Purkinje cell (primary cell): ENCODE measurements around the gene TTC31. TPM values are rescaled to one million over a fixed set of nuclear protein-coding genes. Genes with fewer than 3 reads are reported as not detected.

Source experiments
- polyA plus RNA-seq: library from polyadenylated mRNA; unstranded; fragments of >200 nt; fragmentation: Nextera tagmentation; gene quantifications from 2 replicates; pipeline ENCODE4 v1.2.1, GENCODE V29; 2014

Gene TTC31
- polyA plus RNA-seq, result 0.66 and 0.83 TPM in 2 replicates

DNA sequence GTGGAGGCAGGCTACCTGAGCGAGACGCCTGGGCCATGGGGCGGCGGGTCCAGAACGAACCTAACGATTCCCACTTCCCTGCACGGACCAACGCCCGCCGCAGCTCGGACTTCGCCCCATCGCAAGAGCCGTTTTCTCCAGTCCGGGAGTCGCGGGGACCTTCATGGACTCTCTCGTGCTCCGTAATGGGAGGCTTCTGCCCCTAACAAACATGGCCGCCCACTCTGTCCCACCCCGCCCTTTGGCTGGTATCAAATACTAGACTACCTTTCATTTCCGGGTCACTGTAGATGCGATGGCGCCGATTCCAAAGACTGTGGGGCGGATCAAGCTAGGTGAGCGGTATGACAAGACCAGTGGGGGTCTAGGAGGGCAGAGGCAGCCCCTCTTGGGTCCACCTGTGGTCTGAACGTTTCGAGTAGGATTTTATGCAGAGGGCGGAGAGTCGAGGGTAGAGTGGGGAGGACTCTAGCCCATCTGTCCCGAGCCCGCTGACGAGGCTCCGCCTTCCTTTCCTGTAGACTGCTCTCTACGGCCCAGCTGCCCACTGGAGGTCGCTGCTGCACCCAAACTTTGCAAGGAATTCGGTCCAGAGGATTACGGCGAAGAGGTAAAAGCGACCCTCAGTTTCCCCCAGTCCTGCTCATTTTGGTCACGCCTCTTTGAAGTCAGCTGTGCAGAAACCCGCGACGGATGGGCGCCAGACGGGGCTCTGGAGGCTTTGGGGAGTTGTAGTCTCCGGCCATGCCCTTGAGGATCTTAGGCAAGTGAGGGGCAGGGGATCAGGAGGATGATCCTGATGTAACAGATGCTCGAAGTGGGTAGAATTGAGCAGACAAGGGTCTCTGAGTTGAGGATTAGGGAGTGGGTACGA is at the start of gene TTC31, which contains the start of gene CCDC142:
TTC31 (plus strand) TSS at position 281 of the 874 bp plus-strand sequence; CDS start at position 296, 15 bp downstream.
CCDC142 (minus strand) TSS at position 198 of the 874 bp plus-strand sequence; CDS start at position 37, 161 bp downstream.

GRCh38 chr2:74441690-74442482 is 41.0 kb upstream of the TTC31 start, which contains the start of gene RTKN:
RTKN (minus strand) TSS chr2:74441937; CDS start chr2:74441816, 121 bp downstream.

DNA sequence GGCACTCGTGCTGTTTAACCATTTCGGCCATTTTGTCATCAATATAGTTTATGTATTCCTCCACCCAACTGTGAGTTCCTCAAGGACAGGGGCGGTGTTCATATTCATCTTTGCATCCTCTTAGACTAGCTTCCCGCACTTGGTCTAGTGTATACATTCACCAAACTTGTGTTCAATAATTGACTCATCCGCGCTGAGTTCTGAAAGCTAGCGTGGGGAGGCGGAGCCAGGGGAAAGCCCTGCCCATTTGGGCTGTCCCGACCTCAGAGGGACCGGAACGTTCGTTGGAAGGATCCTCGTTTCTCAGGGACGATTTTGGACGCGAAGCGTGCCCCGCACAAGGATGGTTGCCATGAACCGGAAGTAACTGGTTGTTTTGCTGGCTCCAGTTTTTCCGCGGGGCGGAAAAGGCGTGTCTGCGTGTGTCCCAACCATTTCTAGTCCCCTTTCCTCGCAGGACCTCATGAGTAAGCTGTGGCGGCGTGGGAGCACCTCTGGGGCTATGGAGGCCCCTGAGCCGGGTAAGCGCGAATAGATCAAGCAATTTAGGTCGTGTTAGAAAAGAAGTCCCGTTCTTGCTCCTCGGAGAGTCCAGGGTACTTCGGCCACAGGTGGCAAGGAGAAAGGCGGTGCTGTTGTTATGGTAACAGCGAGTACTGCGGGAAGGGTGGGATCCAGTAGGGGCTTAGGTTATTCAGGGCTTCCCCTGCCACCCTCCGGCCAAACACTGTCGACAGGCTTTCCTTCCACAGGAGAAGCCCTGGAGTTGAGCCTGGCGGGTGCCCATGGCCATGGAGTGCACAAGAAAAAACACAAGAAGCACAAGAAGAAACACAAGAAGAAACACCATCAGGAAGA is 28.0 kb upstream of the TTC31 start, which contains the start of gene INO80B:
INO80B (plus strand) TSS at position 434 of the 858 bp plus-strand sequence; CDS start at position 464, 30 bp downstream.

DNA sequence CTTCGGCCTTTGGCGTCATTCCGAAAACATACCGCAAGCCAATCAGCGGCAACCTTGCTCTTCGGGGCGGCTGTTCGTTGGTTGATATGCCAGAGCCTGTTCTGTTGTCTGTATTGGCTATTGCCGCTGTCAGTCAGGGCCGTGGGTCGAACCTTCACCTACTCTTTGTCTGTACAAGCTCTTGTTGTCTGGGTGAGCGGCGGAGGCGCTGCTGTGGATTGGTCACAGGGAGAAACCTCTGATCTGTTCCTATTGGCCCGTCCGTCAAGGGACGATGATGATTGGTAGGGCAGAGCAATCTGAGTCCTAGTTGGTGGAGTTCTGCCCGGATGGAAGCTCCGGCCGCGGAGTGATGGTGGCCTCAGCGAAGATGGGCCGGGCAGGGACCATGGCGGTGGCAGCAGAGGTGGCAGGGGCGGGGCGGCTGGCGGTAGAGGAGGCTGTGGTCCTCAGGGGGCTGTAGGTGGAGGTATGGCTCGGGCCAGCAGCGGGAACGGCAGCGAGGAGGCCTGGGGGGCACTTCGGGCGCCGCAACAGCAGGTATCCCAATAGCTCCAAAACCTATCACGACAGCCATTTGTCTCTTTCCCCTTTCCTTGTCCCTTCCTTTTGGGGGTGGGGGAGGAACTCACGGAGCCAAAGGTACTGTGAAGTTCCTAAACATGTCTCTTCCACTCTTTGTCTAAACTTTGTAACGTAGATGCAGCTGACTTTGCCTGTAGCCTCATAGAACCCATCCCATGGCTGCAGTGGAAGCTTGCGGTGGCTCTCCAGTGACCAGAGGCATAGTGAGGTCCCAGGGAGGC is 24.5 kb upstream of the TTC31 start, which contains the start of gene WBP1:
WBP1 (plus strand) TSS at position 307 of the 806 bp plus-strand sequence; CDS start at position 472, 165 bp downstream.

GRCh38 chr2:74472086-74472944 is 10.6 kb upstream of the TTC31 start, which contains the start of gene MRPL53:
MRPL53 (minus strand) TSS chr2:74472680; CDS start chr2:74472660, 20 bp downstream.

DNA sequence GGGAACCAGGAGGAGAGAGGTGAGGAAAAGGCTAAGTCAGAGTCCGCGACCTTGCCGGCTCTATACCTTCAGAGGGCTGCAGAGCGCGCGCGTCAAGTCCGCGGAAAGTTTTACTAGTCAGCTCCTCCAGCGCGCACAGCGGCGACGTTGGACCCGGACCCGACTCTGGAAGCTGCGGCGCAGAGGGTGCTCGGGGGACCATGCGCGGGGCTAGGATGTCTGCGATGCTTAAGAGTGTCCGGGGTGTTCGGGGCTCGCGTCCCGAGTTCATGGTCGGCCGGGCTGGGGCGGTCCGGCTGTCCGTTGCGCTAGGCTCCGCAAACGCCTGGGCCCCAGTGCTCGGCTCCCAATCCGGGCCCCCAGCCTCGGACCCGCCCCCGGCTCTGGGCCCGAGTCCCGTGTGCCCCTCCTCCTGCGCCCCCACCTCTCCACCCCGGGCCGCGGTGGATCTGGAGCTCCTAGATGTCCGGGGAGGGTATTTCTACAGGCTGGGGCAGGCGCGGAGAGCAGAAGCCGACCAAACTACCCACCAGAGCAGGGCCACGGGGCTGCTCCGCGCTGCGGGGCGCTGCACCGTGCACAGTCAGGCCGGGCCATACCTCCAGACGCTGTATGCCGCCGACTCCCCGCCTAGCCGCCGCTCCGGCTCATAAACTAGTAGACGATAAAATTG is 16.5 kb downstream of the TTC31 start, which contains the start of gene LBX2:
LBX2 (minus strand) TSS at position 337 of the 673 bp plus-strand sequence; CDS start at position 271, 66 bp downstream.

GRCh38 chr2:74507145-74507925 is 24.5 kb downstream of the TTC31 start, which contains the start of gene PCGF1:
PCGF1 (minus strand) TSS chr2:74507695; CDS start chr2:74507668, 27 bp downstream.

GRCh38 chr2:74514368-74515270 is 31.7 kb downstream of the TTC31 start, which contains the start of gene TLX2:
TLX2 (plus strand) TSS chr2:74514450; CDS start chr2:74514807, 357 bp downstream.

DNA sequence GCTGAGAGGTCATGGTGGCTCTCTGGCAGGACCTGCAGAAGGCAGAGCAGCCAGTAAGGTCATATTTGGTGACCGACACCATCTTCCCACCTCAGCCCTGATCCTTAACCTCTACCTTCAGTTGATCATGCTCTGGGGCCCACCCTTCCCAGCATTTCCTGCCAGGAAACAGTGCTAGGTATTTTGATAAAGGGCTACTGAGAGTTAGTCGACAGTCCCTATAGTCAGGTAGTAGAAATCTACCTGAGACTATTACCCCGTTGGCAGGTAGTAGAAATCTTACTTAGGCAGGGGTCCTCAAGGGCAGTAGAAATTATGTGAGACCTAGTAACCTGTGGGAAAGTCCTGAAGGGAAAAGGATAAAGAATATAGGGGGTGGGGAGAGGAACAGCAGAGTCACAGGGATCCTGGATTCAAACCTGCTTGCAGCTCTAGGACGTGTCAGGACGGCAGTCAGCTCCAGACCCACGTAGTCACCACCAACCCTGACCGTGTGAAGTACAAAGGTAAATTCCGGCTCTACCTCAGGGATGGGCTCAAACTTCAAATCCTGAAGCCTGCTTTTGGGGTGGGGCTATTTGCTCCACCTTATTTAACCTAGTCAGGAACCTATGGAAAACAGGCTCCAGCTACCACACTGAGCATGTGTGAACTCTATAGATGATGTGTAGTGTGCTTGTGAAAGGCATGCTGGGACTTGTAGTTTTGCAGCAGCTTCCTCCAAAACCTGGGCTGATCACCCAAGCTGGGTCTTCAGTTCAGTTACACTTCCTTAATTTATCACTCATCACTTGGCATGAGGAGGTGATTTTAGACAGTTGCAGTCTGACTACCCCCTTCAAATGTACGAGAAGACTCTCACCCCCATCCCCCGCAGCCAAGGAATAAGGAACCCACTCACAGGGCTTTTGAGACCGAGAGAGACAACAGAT is 43.1 kb downstream of the TTC31 start, which contains the start of gene DQX1:
DQX1 (minus strand) TSS at position 515 of the 932 bp plus-strand sequence; CDS start at position 13, 502 bp downstream.

DNA sequence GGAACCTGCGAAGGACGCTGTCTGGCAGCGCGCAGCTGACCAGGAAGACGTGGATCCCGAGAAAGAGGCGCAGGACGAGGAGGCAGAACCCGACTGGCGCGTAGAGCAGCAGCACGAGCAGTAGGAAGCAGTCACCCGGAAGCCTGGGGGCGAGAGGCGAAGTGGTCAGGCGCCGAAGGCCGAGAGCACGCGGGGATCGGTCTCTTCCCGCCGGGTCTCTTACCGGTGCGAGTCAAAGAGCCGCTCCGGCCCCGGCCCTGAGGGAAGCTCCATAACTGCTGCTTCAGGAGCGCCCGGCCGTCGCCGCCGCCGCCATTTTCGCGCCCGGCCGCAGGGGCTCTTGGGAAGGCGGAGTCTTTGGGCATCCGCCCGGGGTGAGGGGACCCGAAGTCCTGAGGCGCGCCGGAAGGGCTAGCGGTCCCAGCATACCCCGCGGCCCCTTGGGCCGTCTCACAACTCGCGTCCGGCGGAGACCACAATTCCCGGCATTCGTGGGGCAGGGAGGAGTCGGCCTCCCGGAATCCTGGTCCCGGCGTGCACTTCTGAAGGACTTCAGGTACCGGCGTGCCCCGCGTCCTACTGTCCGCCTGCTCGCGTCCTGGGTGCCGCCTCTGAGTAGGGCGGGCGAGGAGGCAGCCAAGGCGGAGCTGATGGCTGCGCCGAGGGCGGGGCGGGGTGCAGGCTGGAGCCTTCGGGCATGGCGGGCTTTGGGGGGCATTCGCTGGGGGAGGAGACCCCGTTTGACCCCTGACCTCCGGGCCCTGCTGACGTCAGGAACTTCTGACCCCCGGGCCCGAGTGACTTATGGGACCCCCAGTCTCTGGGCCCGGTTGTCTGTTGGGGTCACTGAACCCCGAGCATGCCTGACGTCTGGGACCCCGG is 46.7 kb downstream of the TTC31 start, which contains the start of the genes AUP1 and HTRA2:
AUP1 (minus strand) TSS at position 350 of the 882 bp plus-strand sequence; CDS start at position 273, 77 bp downstream.
HTRA2 (plus strand) TSS at position 577 of the 882 bp plus-strand sequence; CDS start at position 651, 74 bp downstream.

